H1 (cell line): ENCODE measurements around the gene TGFB1I1. TPM values are rescaled to one million over a fixed set of nuclear protein-coding genes. Genes with fewer than 3 reads are reported as not detected.

ENCODE experiments used
- JUN ChIP-seq: IDR thresholded peaks from 2 replicates; pipeline ENCODE4 v1.6.1; 2011; ENCODE audit warnings: low read depth, mild to moderate bottlenecking, improper control_type of control experiment, low read length
- POLR2AphosphoS5 ChIP-seq: IDR thresholded peaks from 2 replicates; pipeline ENCODE4 v1.6.1; 2011; ENCODE audit warnings: low read depth, low read length
- TAF7 ChIP-seq: optimal IDR thresholded peaks from 2 replicates; pipeline ENCODE3; 2011; ENCODE audit warnings: low read depth, mild to moderate bottlenecking, inconsistent platforms, low read length, moderate library complexity, borderline replicate concordance
- polyA plus RNA-seq, 7 experiments: library from polyadenylated mRNA; depleted of rRNA in 3 of 7; stranded (reverse) in 5 of 7; unstranded in 2 of 7; fragments of >200 nt in 5 of 7; fragments of 200-250 nt in 2 of 7; gene quantifications; 1 replicate in 5 of 7; 2 replicates in 1 of 7; 4 replicates in 1 of 7; pipeline versions ENCODE4 v1.2.1 to v1.2.3, GENCODE V29; 2011 to 2013; ENCODE audit warnings: missing spikeins in 2 of 7, mixed read lengths in 2 of 7
- total RNA-seq: library from RNA; stranded (reverse); fragmentation: NEBNext Ultra II Directional; extraction: Animal tissue kit (Norgen Biotek cat#: 25700); gene quantifications from 2 replicates; pipeline ENCODE4 v1.2.1, GENCODE V29; 2021

The TGFB1I1 gene
- total and polyA plus RNA-seq, 2 of the 8 experiments (the other 6 are each of a cell fraction or from before 2014, with no cell fraction given) = 5.6 to 5.8 TPM

DNA sequence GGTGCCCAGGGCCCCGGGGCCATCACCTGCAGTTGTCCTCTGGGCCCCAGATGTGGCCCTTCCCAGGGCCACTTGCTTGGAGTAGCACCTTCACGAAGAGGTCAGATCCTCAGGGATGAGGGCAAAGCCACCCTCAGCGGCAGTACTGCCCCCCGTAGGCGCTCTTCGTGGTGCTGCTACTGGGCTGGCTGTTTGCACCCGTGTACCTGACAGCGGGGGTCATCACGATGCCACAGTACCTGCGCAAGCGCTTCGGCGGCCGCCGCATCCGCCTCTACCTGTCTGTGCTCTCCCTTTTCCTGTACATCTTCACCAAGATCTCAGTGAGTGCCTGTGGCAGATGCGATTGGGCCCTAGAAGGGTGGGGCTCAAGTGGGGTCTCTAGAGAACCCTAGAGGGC lies 13.6 kb downstream of the TGFB1I1 start (continued):
- TF ChIP-seq TAF7 (no peak), JUN (no peak), POLR2AphosphoS5 (no peak)
